ENCODE results near the gene MCM7. TPM values are rescaled to one million over a fixed set of nuclear protein-coding genes. Genes with fewer than 3 reads are reported as not detected.

MCM7 gene
- total RNA-seq, 2 donors from 2014 or later, result 205 to 388 TPM

GRCh38 chr7:100093498-100093897 is 7.7 kb downstream of the MCM7 start:
- H3K9me3 Mint-ChIP-seq, result no peaks in the 10 kb centered on the region
- no peak overlapping the region for H3K4me3 Mint-ChIP-seq
- H3K27me3 Mint-ChIP-seq, result no peaks in the 10 kb centered on the region
- no peak for ATAC-seq (replicated peaks)
- no peak overlapping the region for H3K27ac Mint-ChIP-seq
- H3K36me3 Mint-ChIP-seq (ENCODE audit: low read depth), result peaks cover 98% of the 10 kb centered on the region
- H3K4me1 Mint-ChIP-seq, result peaks cover 25% of the 10 kb centered on the region

- Mint-ChIP-seq H3K27me3 (no peaks in the 10 kb centered on the region), H3K27ac (no peak overlapping the region), H3K9me3 (no peaks in the 10 kb centered on the region), H3K36me3 (ENCODE audit: low read depth) (peaks cover 94% of the 10 kb centered on the region), H3K4me3 (no peak overlapping the region), H3K4me1 (peaks cover 20% of the 10 kb centered on the region)
- ATAC-seq (replicated peaks), result no peak
These were observed 8.1 kb downstream of the MCM7 start for GRCh38 chr7:100093054-100093453.

GRCh38 chr7:100091411-100092181 is 9.6 kb downstream of the MCM7 start:
- peaks cover 79% of the 10 kb centered on the region for H3K36me3 Mint-ChIP-seq (ENCODE audit: low read depth)
- no peak for ATAC-seq (replicated peaks)

GRCh38 chr7:100090527-100091410 is 10.4 kb downstream of the MCM7 start:
- no peak for ATAC-seq (replicated peaks)
- Mint-ChIP-seq H3K4me1 (peaks cover 18% of the 10 kb centered on the region), H3K27me3 (no peaks in the 10 kb centered on the region), H3K4me3 (peak overlapping the region; percentile 93), H3K27ac (peak overlapping the region; percentile 63), H3K9me3 (no peaks in the 10 kb centered on the region), H3K36me3 (ENCODE audit: low read depth) (peaks cover 71% of the 10 kb centered on the region)

More at GRCh38 chr7:100091411-100092181, 9.6 kb downstream of the MCM7 start:
- H3K4me1 Mint-ChIP-seq, result peaks cover 18% of the 10 kb centered on the region
- no peak overlapping the region for H3K4me3 Mint-ChIP-seq
- H3K27ac Mint-ChIP-seq, result peak overlapping the region; percentile 63
- no peaks in the 10 kb centered on the region for H3K9me3 Mint-ChIP-seq
- no peaks in the 10 kb centered on the region for H3K27me3 Mint-ChIP-seq

- peak overlapping the region; percentile 93 for H3K4me3 Mint-ChIP-seq
- peaks cover 18% of the 10 kb centered on the region for H3K4me1 Mint-ChIP-seq
- H3K27me3 Mint-ChIP-seq, result no peaks in the 10 kb centered on the region
- peaks cover 60% of the 10 kb centered on the region for H3K36me3 Mint-ChIP-seq (ENCODE audit: low read depth)
- ATAC-seq (replicated peaks), result no peak
- peak overlapping the region; percentile 94 for H3K27ac Mint-ChIP-seq
- H3K9me3 Mint-ChIP-seq, result no peaks in the 10 kb centered on the region
These were observed 11.6 kb downstream of the MCM7 start for GRCh38 chr7:100089458-100090196.

- Mint-ChIP-seq H3K9me3 (no peaks in the 10 kb centered on the region), H3K27me3 (no peaks in the 10 kb centered on the region), H3K4me3 (peak within 1 kb of the TSS; percentile 93), H3K4me1 (peaks cover 18% of the 10 kb centered on the region), H3K27ac (peak within 1 kb of the TSS; percentile 94), H3K36me3 (ENCODE audit: low read depth) (peaks cover 52% of the 10 kb centered on the region)
- peak; percentile 84 for ATAC-seq (replicated peaks)
These were observed 12.4 kb downstream of the MCM7 start, which contains the start of gene COPS6 for GRCh38 chr7:100088621-100089457. Gene COPS6 (plus strand): TSS chr7:100088969. CDS start chr7:100088991, 22 bp downstream.

- no peaks in the 10 kb centered on the region for H3K27me3 Mint-ChIP-seq
- peak overlapping the region; percentile 94 for H3K27ac Mint-ChIP-seq
- peaks cover 18% of the 10 kb centered on the region for H3K4me1 Mint-ChIP-seq
- peak overlapping the region; percentile 93 for H3K4me3 Mint-ChIP-seq
- peaks cover 45% of the 10 kb centered on the region for H3K36me3 Mint-ChIP-seq (ENCODE audit: low read depth)
- no peak for ATAC-seq (replicated peaks)
- H3K9me3 Mint-ChIP-seq, result no peaks in the 10 kb centered on the region
These were observed 13.0 kb downstream of the MCM7 start for GRCh38 chr7:100088095-100088620.

GRCh38 chr7:100087055-100087750 is 14.0 kb downstream of the MCM7 start:
- Mint-ChIP-seq H3K4me1 (peaks cover 21% of the 10 kb centered on the region), H3K36me3 (ENCODE audit: low read depth) (peaks cover 35% of the 10 kb centered on the region), H3K9me3 (no peaks in the 10 kb centered on the region), H3K27me3 (no peaks in the 10 kb centered on the region), H3K27ac (no peak overlapping the region), H3K4me3 (peak overlapping the region; percentile 19)
- no peak for ATAC-seq (replicated peaks)

- H3K4me1 Mint-ChIP-seq, result peaks cover 21% of the 10 kb centered on the region
- H3K9me3 Mint-ChIP-seq, result no peaks in the 10 kb centered on the region
- ATAC-seq (replicated peaks), result no peak
- H3K27ac Mint-ChIP-seq, result no peak overlapping the region
- H3K27me3 Mint-ChIP-seq, result no peaks in the 10 kb centered on the region
- peaks cover 24% of the 10 kb centered on the region for H3K36me3 Mint-ChIP-seq (ENCODE audit: low read depth)
- no peak overlapping the region for H3K4me3 Mint-ChIP-seq
These were observed 15.7 kb downstream of the MCM7 start for GRCh38 chr7:100085515-100085914.

GRCh38 chr7:100082978-100083377 is 18.2 kb downstream of the MCM7 start:
- no peaks in the 10 kb centered on the region for H3K9me3 Mint-ChIP-seq
- H3K36me3 Mint-ChIP-seq (ENCODE audit: low read depth), result peaks cover 24% of the 10 kb centered on the region
- H3K4me3 Mint-ChIP-seq, result peak overlapping the region; percentile 89
- H3K27ac Mint-ChIP-seq, result peak overlapping the region; percentile 92
- no peak for ATAC-seq (replicated peaks)
- peaks cover 19% of the 10 kb centered on the region for H3K4me1 Mint-ChIP-seq
- H3K27me3 Mint-ChIP-seq, result no peaks in the 10 kb centered on the region

GRCh38 chr7:100081535-100082102 is 19.6 kb downstream of the MCM7 start, which contains the start of gene ZNF3:
Gene ZNF3 (minus strand): TSS chr7:100081723. CDS start chr7:100077357, 4,366 bp downstream.
- H3K4me3 Mint-ChIP-seq, result peak within 1 kb of the TSS; percentile 89
- H3K9me3 Mint-ChIP-seq, result no peaks in the 10 kb centered on the region
- peaks cover 33% of the 10 kb centered on the region for H3K36me3 Mint-ChIP-seq (ENCODE audit: low read depth)
- H3K27me3 Mint-ChIP-seq, result no peaks in the 10 kb centered on the region
- peak within 1 kb of the TSS; percentile 92 for H3K27ac Mint-ChIP-seq
- ATAC-seq (replicated peaks), result peak; percentile 89
- H3K4me1 Mint-ChIP-seq, result peaks cover 19% of the 10 kb centered on the region

- Mint-ChIP-seq H3K27ac (peak overlapping the region; percentile 92), H3K4me3 (peak overlapping the region; percentile 89), H3K9me3 (no peaks in the 10 kb centered on the region), H3K27me3 (no peaks in the 10 kb centered on the region), H3K36me3 (ENCODE audit: low read depth) (peaks cover 39% of the 10 kb centered on the region), H3K4me1 (peaks cover 19% of the 10 kb centered on the region)
- ATAC-seq (replicated peaks), result no peak
These were observed 20.2 kb downstream of the MCM7 start for GRCh38 chr7:100080907-100081534.
